Ascending aorta (tissue), 2 donors: ENCODE results near the gene PSG6. TPM values are rescaled to one million over a fixed set of nuclear protein-coding genes. Genes with fewer than 3 reads are reported as not detected.
A peak's percentile ranks its signal among the peaks of the same experiment; 100 is the strongest.
"Not testable (repeated sequence)": the region's sequence is repeated elsewhere in the genome, so short reads cannot be mapped to it uniquely, and the experiment has no call there.

Source experiments
- DNase-seq, 2 donors: peaks; one replicate each; pipeline ENCODE4 v3.0.0-alpha.2; 2019; ENCODE audit warnings: low spot score in 2 of 2
- H3K27ac ChIP-seq, 2 donors: fragments of 200-600 bp; sonication (generic); one replicate each; pipeline ENCODE4 v1.5.1; 2016 to 2017; ENCODE audit warnings: mild to moderate bottlenecking in 1 of 2
- H3K27me3 ChIP-seq: fragments of 200-600 bp; sonication (generic); one replicate; pipeline ENCODE4 v1.5.1; 2017
- H3K36me3 ChIP-seq, 2 donors: fragments of 200-600 bp; sonication (generic); one replicate each; pipeline ENCODE4 v1.5.1; 2016
- H3K4me1 ChIP-seq, 2 donors: fragments of 200-600 bp; sonication (generic); one replicate each; pipeline ENCODE4 v1.5.1; 2016 to 2017; ENCODE audit warnings: mild to moderate bottlenecking in 1 of 2
- H3K4me3 ChIP-seq, 2 donors: fragments of 200-600 bp; sonication (generic); one replicate each; pipeline ENCODE4 v1.5.1; 2016 to 2017; ENCODE audit warnings: mild to moderate bottlenecking in 1 of 2
- H3K9me3 ChIP-seq, 2 donors: fragments of 200-600 bp; sonication (generic); one replicate each; pipeline ENCODE4 v1.5.1; 2016
- intact Hi-C: fragments of 100-400 bp; cut with DNase I; formaldehyde crosslinking; loops from one replicate; pipeline ENCODE4 v1.15.1; 2023
- total RNA-seq: library from RNA; depleted of rRNA; stranded (reverse); fragments of >200 nt; gene quantifications from one replicate; pipeline ENCODE4 v1.1.0, GENCODE V29; 2016
- TF ChIP-seq, protein P1 (sequence below), 3 experiments: fragments of 200-600 bp in 2 of 3; fragments of 450-650 bp in 1 of 3; sonication (generic) in 2 of 3; IDR thresholded peaks; one replicate each; pipeline ENCODE4 v1.5.1; 2016 to 2019; ENCODE audit warnings: antibody characterized with exemption in 3 of 3, mild to moderate bottlenecking in 1 of 3, moderate library complexity in 1 of 3

Gene PSG6
- total RNA-seq: not detected

DNA sequence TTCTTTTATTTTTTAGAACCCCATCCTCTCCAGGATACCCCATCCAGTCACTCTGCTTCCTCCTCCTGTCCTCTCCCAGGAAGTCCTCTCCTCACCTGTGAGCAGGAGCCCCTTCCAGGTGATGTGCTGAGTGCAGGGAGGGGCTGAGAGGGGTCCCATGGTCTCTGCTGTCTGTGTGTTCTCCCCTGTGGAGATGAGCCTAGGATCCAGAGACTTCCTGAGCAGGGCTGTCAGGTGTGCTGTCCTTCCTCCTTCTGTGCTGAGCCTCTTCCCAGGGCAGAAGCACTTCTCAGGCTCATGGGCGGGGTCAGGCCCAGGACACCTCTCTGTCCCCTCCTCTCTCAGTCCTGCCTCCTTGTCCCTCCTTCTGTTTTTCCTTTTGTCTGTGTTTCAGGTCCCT, at the start of gene PSG6:
PSG6 (minus strand) TSS at position 261 of the 400 bp plus-strand sequence; CDS start at position 159, 102 bp downstream.
- H3K4me1 ChIP-seq, H3K4me3 ChIP-seq, DNase-seq, H3K27me3 ChIP-seq, H3K36me3 ChIP-seq, H3K27ac ChIP-seq, H3K9me3 ChIP-seq, intact Hi-C loops: not testable (repeated sequence)

DNA sequence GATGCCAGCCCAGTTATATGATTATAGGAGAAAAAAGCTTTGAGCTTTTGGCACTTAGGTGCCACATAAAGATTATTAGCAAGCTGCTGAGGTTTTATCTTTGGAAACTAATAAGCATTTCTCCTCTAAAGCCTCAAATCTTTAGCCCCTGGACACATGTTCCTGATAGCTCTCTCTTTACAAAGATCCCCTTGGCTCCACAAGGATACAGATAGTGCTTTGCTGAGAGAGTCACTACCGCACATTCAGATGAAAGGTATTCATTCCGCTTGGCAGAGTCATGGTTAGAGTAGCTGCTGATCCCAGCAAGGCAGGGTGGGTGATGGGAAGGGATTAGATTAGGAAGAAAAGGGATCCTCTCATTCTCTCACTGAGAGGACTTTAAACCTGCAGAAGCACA, 47.5 kb upstream of the PSG6 start:
- Histone ChIP-seq H3K4me3 (no peak overlapping the region), H3K9me3 (no peaks in the 10 kb centered on the region), H3K27me3 (no peaks in the 10 kb centered on the region), H3K4me1 (no peaks in the 10 kb centered on the region), H3K36me3 (no peaks in the 10 kb centered on the region), H3K27ac (no peak overlapping the region)
- no peak for DNase-seq
- TF ChIP-seq, protein P1, sequence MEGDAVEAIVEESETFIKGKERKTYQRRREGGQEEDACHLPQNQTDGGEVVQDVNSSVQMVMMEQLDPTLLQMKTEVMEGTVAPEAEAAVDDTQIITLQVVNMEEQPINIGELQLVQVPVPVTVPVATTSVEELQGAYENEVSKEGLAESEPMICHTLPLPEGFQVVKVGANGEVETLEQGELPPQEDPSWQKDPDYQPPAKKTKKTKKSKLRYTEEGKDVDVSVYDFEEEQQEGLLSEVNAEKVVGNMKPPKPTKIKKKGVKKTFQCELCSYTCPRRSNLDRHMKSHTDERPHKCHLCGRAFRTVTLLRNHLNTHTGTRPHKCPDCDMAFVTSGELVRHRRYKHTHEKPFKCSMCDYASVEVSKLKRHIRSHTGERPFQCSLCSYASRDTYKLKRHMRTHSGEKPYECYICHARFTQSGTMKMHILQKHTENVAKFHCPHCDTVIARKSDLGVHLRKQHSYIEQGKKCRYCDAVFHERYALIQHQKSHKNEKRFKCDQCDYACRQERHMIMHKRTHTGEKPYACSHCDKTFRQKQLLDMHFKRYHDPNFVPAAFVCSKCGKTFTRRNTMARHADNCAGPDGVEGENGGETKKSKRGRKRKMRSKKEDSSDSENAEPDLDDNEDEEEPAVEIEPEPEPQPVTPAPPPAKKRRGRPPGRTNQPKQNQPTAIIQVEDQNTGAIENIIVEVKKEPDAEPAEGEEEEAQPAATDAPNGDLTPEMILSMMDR (IDR thresholded peaks at IDR 0.05): no peak
- intact Hi-C loops: no loop called here

DNA sequence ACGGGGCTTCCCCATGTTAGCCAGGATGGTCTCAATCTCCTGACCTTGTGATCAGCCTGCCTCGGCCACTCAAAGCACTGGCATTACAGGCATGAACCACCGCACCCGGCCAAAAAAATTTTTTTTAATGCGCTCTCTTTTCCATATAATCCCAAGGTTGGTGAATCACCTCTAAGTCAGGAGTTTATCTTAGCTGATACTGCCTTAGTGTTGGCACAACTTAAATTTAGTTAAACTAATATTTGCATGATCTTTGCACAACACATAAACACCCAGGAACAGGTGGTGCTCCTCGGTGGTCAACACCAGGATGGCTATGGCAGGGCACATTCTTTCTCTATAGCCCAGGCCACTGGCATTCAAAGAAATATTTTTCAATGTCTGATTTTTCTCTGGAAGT, 43.4 kb upstream of the PSG6 start:
- DNase-seq: no peak
- TF ChIP-seq, protein P1 (IDR thresholded peaks at IDR 0.05): no peak
- intact Hi-C loops: no loop called here
- Histone ChIP-seq H3K4me3 (no peak overlapping the region), H3K27ac (no peak overlapping the region), H3K9me3 (no peaks in the 10 kb centered on the region), H3K36me3 (no peaks in the 10 kb centered on the region), H3K27me3 (no peaks in the 10 kb centered on the region), H3K4me1 (no peaks in the 10 kb centered on the region)

DNA sequence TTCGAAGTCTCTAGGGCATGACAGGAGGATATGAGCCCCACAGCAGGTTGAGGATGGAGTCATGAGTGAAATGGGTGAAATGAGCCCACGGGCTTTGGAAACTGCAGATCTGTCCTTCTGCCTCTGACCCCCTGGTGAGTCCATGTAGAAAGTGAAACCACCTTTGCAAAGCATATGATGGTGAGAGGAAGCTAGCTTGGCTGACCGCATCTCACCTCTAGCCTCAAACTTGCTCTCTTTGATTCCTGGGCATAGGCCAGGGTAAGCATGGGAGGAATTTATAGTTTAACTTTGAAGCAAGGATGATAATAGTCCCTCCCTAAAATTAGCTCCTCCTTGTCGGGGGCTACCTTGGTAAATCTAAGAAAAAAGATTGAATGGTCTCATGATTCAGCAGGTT, 34.4 kb upstream of the PSG6 start:
- H3K36me3 ChIP-seq, DNase-seq, H3K27me3 ChIP-seq, H3K27ac ChIP-seq, H3K9me3 ChIP-seq, intact Hi-C loops, H3K4me3 ChIP-seq, H3K4me1 ChIP-seq: not testable (repeated sequence)

DNA sequence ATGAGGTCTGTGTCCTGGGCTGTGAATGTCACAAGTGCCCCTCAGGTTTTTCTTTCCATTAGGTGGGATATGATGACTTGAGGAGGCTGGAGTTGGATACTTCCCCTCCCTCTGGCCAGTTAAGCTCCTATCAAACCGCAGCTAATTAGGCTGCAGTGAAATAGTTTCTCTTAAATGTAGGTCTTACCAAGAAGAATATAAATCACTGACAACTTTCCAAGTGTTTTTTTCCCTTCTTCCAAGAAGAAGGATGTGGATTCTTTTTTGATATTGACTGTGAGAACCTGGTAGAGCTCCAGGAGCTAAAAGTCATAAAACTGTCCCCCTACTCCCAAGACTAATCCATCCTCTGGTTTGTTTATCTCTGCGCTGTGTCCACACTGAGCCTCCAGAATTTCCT, 33.8 kb upstream of the PSG6 start:
- H3K27ac ChIP-seq, intact Hi-C loops, DNase-seq, H3K36me3 ChIP-seq, H3K4me1 ChIP-seq, H3K27me3 ChIP-seq, H3K9me3 ChIP-seq, H3K4me3 ChIP-seq: not testable (repeated sequence)

DNA sequence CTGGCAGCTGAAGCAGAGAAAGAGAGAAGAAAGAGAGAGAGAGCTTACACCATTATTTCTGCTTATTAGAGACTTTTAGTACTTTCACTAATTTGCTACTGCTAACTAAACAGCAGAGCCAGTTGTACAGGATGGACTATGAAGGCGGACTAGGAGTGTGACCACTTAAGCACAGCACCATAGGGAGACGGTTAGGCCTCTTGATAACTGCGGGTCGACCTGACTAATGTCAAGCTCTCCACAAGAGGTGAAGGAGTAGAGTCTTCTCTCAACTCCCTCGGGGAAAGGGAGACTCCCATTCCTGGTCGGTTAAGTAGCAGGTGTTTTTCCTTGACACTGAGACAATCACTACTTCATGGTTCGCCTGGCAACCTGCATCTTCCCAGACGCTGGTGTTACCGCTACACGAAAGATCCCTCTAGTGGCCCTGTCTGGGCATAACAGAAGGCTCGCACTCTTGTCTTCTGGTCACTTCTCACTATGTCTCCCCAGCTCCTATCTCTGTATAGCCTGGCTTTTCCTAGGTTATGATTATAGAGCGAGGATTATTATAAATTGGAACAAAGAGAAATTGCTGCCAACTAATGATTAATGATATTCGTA, 24.6 kb upstream of the PSG6 start:
- Histone ChIP-seq H3K9me3 (no peaks in the 10 kb centered on the region), H3K27ac (no peak overlapping the region), H3K27me3 (no peaks in the 10 kb centered on the region), H3K4me1 (no peaks in the 10 kb centered on the region), H3K36me3 (no peaks in the 10 kb centered on the region), H3K4me3 (no peak overlapping the region)
- intact Hi-C loops: no loop called here
- DNase-seq: no peak
- TF ChIP-seq, protein P1 (IDR thresholded peaks at IDR 0.05): peak in 1 of 3 experiments; percentile 8

DNA sequence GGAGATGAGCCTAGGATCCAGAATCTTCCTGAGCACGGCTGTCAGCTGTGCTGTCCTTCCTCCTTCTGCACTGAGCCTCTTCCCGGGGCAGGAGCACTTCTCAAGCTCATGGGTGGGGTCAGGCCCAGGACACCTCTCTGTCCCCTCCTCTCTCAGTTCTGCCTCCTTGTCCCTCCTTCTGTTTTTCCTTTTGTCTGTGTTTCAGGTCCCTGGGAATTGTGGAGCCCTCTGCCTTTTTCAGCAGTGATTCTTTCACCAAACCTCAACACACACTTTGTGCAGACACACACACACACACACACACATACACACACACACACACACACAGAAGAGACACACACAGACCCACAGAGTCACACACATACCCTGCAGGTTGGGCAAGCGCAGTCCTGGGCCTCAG, 19.4 kb upstream of the PSG6 start, which contains the start of gene PSG7:
PSG7 (minus strand) TSS at position 101 of the 400 bp plus-strand sequence. CDS start 131 bp downstream, outside the sequence.
- intact Hi-C loops, H3K9me3 ChIP-seq, H3K27me3 ChIP-seq, H3K27ac ChIP-seq, H3K4me3 ChIP-seq, H3K4me1 ChIP-seq, H3K36me3 ChIP-seq, DNase-seq: not testable (repeated sequence)

DNA sequence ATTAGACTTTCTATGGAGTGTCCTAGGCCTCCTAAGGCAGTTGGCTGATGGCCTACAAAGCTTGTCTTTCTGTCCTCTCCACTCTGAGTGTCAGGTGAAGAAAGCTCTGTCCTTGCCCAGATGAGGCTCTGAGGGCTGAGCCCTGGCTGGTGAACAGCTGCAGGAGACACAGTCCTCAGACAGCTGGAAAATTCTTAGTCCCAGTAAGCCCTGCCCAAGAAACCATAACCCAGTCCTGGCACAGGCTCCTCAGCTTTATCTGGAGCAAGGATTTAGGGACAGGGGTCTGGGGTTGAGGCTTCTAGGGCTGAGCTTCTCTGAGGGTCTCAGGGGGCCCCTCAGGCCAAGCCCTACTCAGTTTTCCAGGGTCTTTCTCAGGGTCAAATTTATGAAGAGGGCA, 17.0 kb upstream of the PSG6 start:
- H3K27me3 ChIP-seq, H3K9me3 ChIP-seq, H3K4me3 ChIP-seq, DNase-seq, H3K4me1 ChIP-seq, H3K27ac ChIP-seq, intact Hi-C loops, H3K36me3 ChIP-seq: not testable (repeated sequence)

DNA sequence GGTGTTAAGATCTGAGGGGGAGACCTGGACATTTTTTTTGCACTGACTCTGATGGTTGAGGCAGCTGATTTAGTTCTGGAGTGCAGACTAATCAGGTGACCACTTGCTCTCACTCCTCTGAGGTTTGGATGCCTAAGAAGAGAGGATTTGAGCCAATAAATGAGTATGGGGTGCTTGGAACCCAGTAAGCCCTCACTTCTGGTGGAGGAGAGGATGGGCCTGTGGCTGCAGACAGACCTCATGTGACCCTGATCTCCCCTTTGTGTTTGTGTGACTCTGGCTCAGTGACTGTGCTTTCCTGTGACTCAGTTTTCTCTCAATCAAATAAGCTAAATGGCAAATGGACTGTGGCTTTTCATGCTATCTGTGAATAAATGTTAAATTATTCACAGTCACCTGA, 16.5 kb upstream of the PSG6 start:
- H3K27ac ChIP-seq, H3K36me3 ChIP-seq, DNase-seq, H3K4me1 ChIP-seq, H3K9me3 ChIP-seq, H3K27me3 ChIP-seq, intact Hi-C loops, H3K4me3 ChIP-seq: not testable (repeated sequence)

DNA sequence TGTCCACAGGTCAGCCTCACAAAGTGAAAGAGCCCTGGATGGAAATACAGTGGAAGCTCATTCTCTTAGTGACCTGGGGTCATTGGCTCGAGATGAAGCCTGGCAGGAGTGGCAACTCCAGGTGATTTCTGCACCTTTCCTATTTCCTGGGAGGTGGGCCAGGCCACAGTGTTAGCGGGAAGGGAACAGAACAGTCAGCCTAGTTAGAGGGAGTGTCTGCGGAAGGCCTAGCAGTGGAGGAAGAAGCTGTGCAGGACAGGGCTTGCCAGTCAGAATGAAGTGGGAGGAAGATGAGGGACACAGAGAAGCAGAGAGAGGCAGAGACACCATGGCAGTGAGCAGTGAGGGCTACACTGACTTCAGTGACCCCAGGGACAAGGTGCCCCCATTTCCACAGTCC, 15.7 kb upstream of the PSG6 start:
- DNase-seq, H3K4me3 ChIP-seq, H3K9me3 ChIP-seq, H3K36me3 ChIP-seq, intact Hi-C loops, H3K4me1 ChIP-seq, H3K27me3 ChIP-seq, H3K27ac ChIP-seq: not testable (repeated sequence)

DNA sequence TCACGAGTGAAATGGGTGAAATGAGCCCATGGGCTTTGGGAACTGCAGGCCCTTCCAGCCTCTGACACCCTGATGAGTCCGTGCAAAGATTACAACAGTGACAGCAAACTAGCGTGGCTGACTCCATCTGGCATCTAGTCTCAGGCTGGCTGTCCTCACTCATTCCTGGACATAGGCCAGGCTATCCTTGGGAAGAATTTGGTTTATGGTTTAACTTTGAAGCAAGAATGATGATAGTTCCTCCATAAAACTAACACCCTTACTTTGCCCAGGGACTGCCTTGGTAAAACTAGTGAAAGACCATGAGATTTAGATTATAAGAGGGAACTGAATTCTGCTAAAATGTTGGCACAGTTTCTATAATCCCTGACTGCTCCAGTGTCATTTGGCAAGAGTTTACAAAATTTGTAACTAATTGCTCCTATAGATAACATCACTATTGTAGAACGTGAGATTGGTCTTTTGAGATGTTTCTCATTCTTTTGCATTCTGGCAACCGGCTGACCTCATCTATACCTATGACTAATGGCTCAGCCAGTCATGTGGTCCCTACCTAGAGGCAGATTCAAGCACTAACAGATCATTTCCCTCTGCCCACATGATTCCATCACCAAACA, 14.9 kb upstream of the PSG6 start:
- H3K27me3 ChIP-seq, H3K4me1 ChIP-seq, H3K36me3 ChIP-seq, H3K9me3 ChIP-seq, DNase-seq, intact Hi-C loops, H3K27ac ChIP-seq, H3K4me3 ChIP-seq: not testable (repeated sequence)
